Hepatocyte (in vitro differentiated cells): ENCODE data around the gene GMNN.

Experiments used
- EZH2 ChIP-seq: fragments of 200-600 bp; sonication (generic); IDR thresholded peaks from 2 replicates; pipeline ENCODE4 v1.6.1; 2016; ENCODE audit warnings: antibody characterized with exemption, mild to moderate bottlenecking, borderline replicate concordance
- TF ChIP-seq, protein P1 (sequence below): fragments of 200-600 bp; sonication (generic); IDR thresholded peaks from 2 replicates; pipeline ENCODE4 v1.5.1; 2016; ENCODE audit warnings: antibody characterized with exemption, mild to moderate bottlenecking; ENCODE audit not compliant: poor library complexity

GRCh38 chr6:24833711-24834386 lies 59.1 kb downstream of the GMNN start:
- TF ChIP-seq, protein P1, sequence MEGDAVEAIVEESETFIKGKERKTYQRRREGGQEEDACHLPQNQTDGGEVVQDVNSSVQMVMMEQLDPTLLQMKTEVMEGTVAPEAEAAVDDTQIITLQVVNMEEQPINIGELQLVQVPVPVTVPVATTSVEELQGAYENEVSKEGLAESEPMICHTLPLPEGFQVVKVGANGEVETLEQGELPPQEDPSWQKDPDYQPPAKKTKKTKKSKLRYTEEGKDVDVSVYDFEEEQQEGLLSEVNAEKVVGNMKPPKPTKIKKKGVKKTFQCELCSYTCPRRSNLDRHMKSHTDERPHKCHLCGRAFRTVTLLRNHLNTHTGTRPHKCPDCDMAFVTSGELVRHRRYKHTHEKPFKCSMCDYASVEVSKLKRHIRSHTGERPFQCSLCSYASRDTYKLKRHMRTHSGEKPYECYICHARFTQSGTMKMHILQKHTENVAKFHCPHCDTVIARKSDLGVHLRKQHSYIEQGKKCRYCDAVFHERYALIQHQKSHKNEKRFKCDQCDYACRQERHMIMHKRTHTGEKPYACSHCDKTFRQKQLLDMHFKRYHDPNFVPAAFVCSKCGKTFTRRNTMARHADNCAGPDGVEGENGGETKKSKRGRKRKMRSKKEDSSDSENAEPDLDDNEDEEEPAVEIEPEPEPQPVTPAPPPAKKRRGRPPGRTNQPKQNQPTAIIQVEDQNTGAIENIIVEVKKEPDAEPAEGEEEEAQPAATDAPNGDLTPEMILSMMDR = no peak
- no peak for TF ChIP-seq EZH2
